Skeletal muscle satellite cell (primary cell): ENCODE measurements around the gene RPS14.
"Not testable (repeated sequence)": the region's sequence is repeated elsewhere in the genome, so short reads cannot be mapped to it uniquely, and the experiment has no call there.

ENCODE experiments used
- H3K27me3 ChIP-seq: 2 replicates; pipeline ENCODE4 v1.7.0; 2013; ENCODE audit warnings: low read length; ENCODE audit not compliant: control insufficient read depth, insufficient read depth
- H3K36me3 ChIP-seq: 2 replicates; pipeline ENCODE4 v1.7.0; 2013; ENCODE audit warnings: mild to moderate bottlenecking, control low read depth, low read length; ENCODE audit not compliant: insufficient read depth
- H3K4me1 ChIP-seq: 2 replicates; pipeline ENCODE4 v1.7.0; 2013; ENCODE audit warnings: low read length; ENCODE audit not compliant: control insufficient read depth, insufficient read depth
- H3K4me2 ChIP-seq: 2 replicates; pipeline ENCODE4 v1.7.0; 2013; ENCODE audit warnings: mild to moderate bottlenecking, low read length
- H3K4me3 ChIP-seq: 2 replicates; pipeline ENCODE4 v1.7.0; 2013; ENCODE audit warnings: low read length
- H3K9ac ChIP-seq: 2 replicates; pipeline ENCODE4 v1.7.0; 2013; ENCODE audit warnings: mild to moderate bottlenecking, low read depth, low read length, moderate library complexity
- H3K9me3 ChIP-seq: replicated peaks from 2 replicates; pipeline ENCODE4 v1.7.0; 2013; ENCODE audit warnings: mild to moderate bottlenecking, control low read depth, low read length

The RPS14 gene

DNA sequence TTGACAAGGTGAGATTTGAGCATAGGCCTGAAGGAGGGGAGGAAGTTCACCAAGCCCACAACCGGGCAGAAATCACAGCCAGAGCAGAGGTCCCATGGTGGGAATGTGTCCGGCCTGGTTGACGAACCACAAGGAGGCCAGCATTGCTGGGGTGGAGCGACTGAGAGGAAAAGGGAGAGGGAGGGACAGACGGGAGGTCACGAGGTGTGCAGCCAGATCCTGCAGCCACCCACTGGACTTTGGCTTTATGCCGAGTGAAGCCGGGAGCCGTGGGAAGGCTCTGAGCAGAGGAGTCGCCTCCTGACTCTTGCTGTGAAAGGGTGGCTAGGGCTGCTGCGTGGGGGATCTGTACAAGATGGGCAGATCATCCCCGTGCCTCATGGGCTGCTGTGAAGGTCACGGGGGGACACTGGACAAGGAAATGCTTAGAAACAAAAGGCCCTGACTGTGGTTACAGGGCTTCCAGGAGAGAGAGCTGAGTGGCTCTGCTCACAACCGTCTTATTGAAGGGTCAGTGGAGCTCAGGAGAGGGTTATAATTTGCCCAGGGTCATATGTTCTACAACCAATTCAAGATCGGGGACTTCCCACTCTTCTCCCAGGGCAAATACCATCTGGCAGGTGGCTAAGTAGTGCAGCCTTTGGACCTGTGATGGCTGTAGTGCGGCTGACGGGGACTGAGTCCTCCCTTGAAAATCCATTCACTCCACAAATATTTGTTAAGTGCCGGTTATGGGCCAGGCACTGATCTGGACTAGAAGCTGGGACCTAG lies 21.2 kb downstream of the RPS14 start:
- H3K4me1 ChIP-seq = peaks cover 9% of the 10 kb centered on the region
- H3K9ac ChIP-seq = no peak overlapping the region
- no peak overlapping the region for H3K4me3 ChIP-seq
- peaks cover 4% of the 10 kb centered on the region for H3K27me3 ChIP-seq
- H3K9me3 ChIP-seq = no peaks in the 10 kb centered on the region
- no peaks in the 10 kb centered on the region for H3K36me3 ChIP-seq
- H3K4me2 ChIP-seq = peak overlapping the region; percentile 4

DNA sequence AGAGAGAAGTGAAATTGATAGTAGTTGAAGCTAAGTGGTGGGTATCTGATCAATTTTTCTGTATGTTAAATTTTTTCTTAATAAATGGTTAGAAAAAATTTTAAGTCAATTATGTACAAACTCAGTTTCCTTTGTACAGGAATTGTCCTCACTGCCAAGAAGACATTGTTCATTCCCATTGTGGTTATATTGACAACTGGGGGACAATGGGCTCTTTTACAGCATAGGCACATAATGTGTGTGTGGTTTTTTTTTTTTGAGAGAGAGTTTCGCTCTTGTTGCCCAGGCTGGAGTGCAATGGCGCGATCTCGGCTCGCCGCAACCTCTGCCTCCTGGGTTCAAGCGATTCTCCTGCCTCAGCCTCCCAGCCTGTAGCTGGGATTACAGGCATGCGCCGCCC lies 23.4 kb downstream of the RPS14 start:
- H3K4me1 ChIP-seq, H3K4me2 ChIP-seq, H3K9me3 ChIP-seq, H3K9ac ChIP-seq, H3K36me3 ChIP-seq, H3K27me3 ChIP-seq, H3K4me3 ChIP-seq: not testable (repeated sequence)

DNA sequence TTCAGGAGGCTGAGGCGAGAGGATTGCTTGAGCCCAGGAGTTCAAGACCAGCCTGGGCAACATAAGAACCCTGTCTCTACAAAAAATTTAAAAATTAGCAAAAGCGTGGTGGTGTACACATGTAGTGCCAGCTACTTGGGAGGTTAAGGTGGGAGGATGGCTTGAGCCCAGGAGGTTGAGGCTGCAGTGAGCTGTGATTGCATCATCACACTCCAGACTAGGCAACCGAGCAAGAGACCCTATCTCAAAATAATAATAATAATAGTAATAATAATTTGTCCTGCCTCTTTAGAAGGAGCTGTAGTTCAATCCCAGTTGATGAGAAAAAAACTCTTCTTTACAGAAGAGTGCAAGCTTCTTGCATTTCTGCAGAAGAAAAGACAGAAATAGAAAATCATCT lies 26.8 kb downstream of the RPS14 start:
- Histone ChIP-seq H3K9me3 (no peaks in the 10 kb centered on the region), H3K4me1 (no peaks in the 10 kb centered on the region), H3K4me3 (no peak overlapping the region)

DNA sequence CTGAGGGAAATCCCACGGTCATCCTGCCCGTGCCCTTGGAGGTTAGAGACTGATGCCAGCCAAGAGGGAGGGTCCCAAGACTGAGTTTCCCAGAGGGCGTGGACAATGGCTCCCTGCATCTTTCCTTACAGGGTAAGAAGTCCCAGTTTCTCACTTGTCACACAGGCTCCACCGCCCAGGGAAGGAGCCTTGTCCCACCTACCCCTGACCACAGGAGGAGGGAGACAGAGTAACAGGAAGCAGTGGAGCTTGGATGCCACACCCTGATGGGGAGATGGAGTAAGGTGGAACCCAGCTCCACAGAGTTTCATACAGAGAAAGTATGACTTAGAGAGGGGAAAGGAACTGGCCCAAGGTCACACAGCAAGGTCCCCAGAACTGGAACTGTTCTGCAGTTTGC lies 27.5 kb downstream of the RPS14 start:
- H3K27me3 ChIP-seq = peaks cover 11% of the 10 kb centered on the region
- H3K4me3 ChIP-seq = no peak overlapping the region
- no peaks in the 10 kb centered on the region for H3K4me1 ChIP-seq

More for the DNA sequence above, 26.8 kb downstream of the RPS14 start:
- H3K27me3 ChIP-seq = peaks cover 11% of the 10 kb centered on the region
- no peaks in the 10 kb centered on the region for H3K36me3 ChIP-seq
- H3K9ac ChIP-seq = no peak overlapping the region
- no peak overlapping the region for H3K4me2 ChIP-seq

DNA sequence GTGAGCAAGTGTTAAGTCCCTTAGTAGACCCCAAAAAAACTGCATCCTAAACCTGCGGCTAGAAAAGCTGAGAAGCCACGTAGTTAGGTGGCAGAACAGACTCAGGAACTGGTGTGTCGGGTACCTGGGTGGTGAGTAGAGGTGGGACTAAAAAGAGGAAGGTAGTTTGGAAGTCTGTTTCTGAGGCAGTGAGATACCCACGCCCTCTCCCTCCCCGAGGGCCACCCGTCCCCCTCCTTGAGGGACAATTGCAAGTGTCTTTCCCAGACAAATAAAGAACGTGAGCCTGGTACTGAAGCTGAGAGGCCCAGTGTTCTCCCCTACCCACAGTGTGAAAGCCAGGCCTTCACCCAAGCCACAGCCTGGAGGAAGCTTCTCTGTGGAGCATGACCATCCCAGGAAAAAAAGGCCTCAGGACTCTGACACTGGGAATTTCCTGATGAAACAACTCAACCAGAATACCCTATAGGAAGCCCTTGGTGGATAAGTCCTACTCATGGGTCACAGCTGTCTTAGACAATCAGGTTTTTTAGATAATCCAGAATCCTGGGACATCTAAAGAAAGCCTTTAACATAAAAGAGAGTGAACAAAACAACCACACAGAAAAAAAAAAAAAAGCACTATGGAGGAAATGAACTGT lies 29.8 kb downstream of the RPS14 start:
- Histone ChIP-seq H3K36me3 (no peaks in the 10 kb centered on the region), H3K9me3 (no peaks in the 10 kb centered on the region), H3K27me3 (peaks cover 11% of the 10 kb centered on the region), H3K4me3 (no peak overlapping the region), H3K4me1 (no peaks in the 10 kb centered on the region), H3K4me2 (no peak overlapping the region), H3K9ac (no peak overlapping the region)

More for the DNA sequence above, 27.5 kb downstream of the RPS14 start:
- Histone ChIP-seq H3K4me2 (no peak overlapping the region), H3K9me3 (no peaks in the 10 kb centered on the region), H3K9ac (no peak overlapping the region), H3K36me3 (no peaks in the 10 kb centered on the region)

DNA sequence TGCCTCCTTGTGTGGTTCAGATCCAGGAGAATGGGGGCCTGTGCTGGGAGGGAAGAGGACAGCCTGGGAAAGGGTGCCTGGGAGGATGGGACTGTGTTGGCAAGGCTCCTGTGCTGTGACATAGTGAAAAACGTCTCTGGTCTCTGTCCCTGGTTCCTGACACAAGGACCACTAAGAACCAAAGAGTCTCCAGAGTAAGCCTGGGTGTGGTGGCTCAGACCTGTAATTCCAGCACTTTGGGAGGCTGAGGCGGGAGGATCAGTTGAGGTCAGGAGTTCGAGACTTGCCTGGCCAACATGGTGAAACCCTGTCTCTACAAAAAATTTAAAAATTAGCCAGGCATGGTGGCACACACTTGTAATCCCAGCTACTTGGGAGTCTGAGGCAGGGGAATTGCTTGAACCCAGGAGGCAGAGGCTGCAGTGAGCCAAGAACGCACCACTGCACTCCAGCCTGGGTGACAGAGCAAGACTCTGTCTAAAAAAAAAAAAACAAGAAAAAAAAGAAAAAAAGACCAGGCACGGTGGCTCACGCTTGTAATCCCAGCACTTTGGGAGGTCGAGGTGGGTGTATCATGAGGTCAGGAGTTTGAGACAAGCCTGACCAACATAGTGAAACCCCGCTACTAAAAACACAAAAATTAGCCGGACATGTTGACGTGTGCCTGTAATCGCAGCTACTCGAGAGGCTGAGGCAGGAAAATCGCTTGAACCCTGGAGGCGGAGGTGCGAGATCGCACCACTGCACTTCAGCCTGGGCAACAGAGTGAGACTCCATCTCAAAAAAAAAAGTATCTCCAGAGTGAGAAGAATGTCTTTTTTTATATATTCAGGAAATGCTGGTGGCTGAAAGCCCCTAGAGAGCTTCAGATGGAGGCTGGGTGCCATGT lies 35.4 kb downstream of the RPS14 start:
- not testable (repeated sequence) for H3K27me3 ChIP-seq, H3K9ac ChIP-seq, H3K4me2 ChIP-seq, H3K4me1 ChIP-seq, H3K9me3 ChIP-seq, H3K4me3 ChIP-seq, H3K36me3 ChIP-seq

DNA sequence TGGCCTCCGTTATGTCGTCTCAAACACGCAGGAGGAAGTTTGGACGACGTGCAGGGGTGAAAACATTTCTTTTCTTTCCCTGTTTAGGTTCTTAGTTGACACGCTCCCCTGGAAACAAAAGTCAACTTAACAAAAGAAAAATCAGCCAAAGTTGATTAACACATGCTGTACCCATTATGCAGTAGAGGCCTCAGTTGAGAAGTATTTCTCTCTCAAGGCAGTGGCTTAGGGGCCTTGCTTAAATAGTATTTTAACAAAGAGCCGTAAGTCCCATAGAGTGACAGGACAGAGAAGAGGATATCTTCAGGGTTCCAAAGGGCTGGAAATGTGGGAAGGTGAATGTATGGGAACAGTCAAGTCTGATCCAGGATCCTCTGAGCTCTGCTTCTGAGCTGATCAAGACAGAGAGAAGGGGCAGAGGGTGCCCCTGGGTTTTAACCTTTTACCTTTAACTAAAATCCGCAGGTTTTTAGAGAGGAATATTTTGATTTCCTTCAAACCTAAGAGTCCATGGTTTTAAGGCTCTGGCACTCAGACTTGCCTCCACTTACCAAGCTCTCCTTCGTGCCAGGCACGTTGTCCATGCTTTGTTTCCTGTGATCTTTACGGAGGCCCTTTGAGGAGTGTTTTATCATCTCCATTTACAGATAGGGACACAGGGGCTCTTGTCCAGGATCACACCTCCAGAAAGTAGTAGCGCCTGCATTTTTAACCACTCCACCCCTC lies 36.2 kb downstream of the RPS14 start:
- Histone ChIP-seq H3K4me3 (no peak overlapping the region), H3K27me3 (no peaks in the 10 kb centered on the region), H3K9ac (no peak overlapping the region), H3K9me3 (no peaks in the 10 kb centered on the region), H3K4me1 (no peaks in the 10 kb centered on the region), H3K36me3 (no peaks in the 10 kb centered on the region), H3K4me2 (no peak overlapping the region)

DNA sequence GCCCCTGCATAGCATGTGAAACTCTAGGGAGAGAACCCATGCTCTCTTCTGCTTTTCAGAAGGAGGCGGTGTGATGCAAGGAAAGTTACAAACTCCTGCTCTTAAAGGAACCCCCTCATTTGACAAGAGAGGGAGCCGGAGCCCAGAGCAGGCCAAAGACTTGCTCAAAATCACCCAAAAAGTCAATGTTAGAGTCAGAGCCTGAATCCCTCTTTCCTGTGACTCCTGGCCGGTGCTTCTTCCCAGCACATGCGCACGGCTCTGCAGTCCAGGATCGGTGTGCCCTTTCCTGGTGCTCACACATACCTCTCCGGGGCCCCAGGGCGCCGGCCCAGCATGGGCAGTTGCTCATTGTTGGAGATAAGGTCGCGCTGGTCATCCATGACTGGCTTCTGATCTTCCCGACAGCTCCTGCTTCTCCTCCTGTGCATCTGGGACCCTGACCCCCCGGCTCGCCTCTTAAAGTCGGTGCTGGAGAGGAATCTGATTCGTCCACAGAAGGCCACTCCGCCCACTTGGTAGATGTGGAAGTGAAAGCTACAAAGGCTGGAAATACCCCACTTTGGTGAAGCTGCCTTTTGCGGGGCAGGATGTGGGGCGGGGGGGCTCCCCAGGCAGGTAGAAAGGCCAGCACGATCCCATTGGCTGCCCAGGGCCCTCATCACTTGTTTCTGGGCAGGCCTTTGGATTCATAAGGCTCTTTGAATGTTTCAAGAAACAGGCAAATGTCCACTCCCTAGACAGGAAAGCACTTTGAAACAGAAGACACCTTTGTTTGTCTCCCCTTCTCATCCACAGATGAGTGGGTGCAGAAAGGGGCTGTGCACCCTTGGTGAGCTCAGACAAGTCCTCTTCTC lies 37.0 kb downstream of the RPS14 start, which contains the start of gene CD74:
CD74 (minus strand) TSS at position 592 of the 857 bp plus-strand sequence; CDS start at position 431, 161 bp downstream.
- H3K4me2 ChIP-seq = no peak within 1 kb of the TSS

DNA sequence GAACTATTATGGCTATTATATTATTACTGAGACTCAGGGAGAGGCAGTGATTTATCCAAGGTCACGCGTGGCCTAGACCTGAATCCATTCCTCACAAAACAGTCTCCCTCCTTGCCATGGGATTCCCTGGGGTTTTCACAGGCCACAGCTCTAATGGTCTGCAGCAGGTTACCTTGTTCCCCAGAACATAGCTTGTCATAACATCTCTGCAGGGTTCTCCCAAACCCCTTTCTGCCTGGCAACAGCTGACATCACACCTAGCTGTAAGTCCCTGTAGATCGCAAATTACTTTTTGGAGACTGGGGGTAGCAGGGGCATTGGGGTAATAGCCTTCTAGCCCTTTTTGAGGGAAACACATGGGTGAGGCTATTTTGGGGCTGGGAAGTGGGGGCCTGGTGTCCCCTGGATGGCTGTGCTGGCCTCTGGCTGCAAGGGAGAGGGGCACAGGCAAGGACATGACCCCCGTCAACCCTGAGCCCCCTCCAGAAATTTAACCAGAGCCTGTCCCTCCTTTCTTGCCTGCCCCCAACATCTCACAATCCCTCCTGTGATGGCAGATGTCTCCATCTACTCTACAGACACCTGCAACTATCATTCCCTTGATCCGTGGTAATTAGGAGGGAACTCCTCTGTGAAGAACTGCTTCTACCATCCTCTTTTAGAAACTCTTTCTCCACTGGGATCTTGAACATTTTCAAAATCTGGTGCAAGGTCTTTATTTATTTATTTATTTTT lies 38.1 kb downstream of the RPS14 start:
- no peak overlapping the region for H3K4me2 ChIP-seq
- no peaks in the 10 kb centered on the region for H3K27me3 ChIP-seq
- no peaks in the 10 kb centered on the region for H3K9me3 ChIP-seq
- no peak overlapping the region for H3K9ac ChIP-seq
- no peak overlapping the region for H3K4me3 ChIP-seq
- H3K4me1 ChIP-seq = no peaks in the 10 kb centered on the region
- H3K36me3 ChIP-seq = no peaks in the 10 kb centered on the region

More for the DNA sequence above, 37.0 kb downstream of the RPS14 start, which contains the start of gene CD74:
- Histone ChIP-seq H3K36me3 (no peaks in the 10 kb centered on the region), H3K4me1 (no peaks in the 10 kb centered on the region), H3K9me3 (no peaks in the 10 kb centered on the region), H3K27me3 (no peaks in the 10 kb centered on the region), H3K9ac (no peak within 1 kb of the TSS), H3K4me3 (no peak within 1 kb of the TSS)
